ENCODE measurements around the gene MT3.
"Not testable (repeated sequence)": the region's sequence is repeated elsewhere in the genome, so short reads cannot be mapped to it uniquely, and the experiment has no call there.

Gene MT3

GRCh38 chr16:56620339-56620897, 31.1 kb downstream of the MT3 start:
- H3K4me3 ChIP-seq (ENCODE audit: low read depth, low read length): no peak overlapping the region
- TF ChIP-seq CTCF (IDR thresholded peaks at IDR 0.05; ENCODE audit: control insufficient read depth, extremely low read depth, insufficient read depth): no peak
- DNase-seq (ENCODE audit: low read depth): no peak

DNA sequence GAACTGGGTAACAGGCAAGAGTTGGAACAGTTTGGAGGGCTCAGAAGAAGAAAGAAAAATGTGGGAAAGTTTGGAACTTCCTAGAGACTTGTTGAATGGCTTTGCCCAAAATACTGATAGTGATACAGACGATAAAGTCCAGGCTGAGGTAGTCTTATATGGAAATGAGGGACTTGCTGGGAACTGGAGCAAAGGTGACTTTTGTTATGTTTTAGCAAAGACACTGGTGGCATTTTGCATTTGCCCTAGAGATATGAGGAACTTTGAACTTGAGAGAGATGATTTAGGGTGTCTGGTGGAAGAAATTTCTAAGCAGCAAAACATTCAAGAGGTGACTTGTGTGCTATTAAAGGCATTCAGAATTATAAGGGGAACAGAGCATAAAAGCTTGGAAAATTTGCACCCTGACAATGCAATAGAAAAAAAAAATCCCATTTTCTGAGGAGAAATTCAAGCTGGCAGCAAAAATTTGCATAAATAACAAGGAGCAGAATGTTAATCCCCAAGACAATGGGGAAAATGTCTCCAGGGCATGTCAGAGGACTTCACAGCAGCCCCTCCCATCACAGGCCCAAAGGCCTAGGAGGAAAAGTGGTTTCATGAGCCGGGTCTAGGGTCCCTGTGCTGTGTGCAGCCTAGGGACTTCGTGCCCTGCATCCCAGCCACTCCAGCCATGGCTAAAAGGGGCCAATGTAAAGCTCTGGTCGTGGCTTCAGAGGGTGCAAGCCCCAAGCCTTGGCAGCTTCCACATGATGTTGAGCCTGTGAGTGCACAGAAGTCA, 32.5 kb downstream of the MT3 start:
- H3K4me3 ChIP-seq (ENCODE audit: low read depth, low read length); DNase-seq (ENCODE audit: low read depth): not testable (repeated sequence)

GRCh38 chr16:56623184-56623583, 33.9 kb downstream of the MT3 start:
- H3K4me3 ChIP-seq (ENCODE audit: low read depth, low read length); DNase-seq (ENCODE audit: low read depth): not testable (repeated sequence)

DNA sequence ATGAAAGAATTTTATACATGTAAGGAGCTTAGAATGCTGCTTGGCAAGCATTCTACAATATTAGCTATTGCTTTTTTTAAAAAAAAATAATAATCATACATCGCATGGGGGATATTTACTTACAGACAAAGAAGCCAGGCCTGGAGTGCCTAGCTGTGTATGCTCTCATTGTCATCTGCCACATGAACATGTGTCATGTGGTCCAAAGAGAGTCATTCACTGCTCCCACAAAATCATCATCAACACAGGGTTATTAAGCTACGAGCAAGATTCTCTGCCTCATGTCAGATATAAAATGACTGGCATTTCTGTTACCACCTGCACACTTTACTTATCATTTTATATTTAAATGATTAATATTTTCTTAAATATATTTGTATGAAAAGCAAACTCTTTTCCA, 34.3 kb downstream of the MT3 start:
- H3K4me3 ChIP-seq (ENCODE audit: low read depth, low read length): no peak overlapping the region
- DNase-seq (ENCODE audit: low read depth): no peak
- no peak for TF ChIP-seq CTCF (IDR thresholded peaks at IDR 0.05; ENCODE audit: control insufficient read depth, extremely low read depth, insufficient read depth)

GRCh38 chr16:56625140-56625942, 36.0 kb downstream of the MT3 start, which contains the start of gene MT1E:
MT1E (plus strand) TSS chr16:56625781; CDS start chr16:56625852, 71 bp downstream.
- H3K4me3 ChIP-seq (ENCODE audit: low read depth, low read length): no peak within 1 kb of the TSS
- no peak for DNase-seq (ENCODE audit: low read depth)
- TF ChIP-seq CTCF (IDR thresholded peaks at IDR 0.05; ENCODE audit: control insufficient read depth, extremely low read depth, insufficient read depth): no peak

- no peak overlapping the region for H3K4me3 ChIP-seq (ENCODE audit: low read depth, low read length)
- no peak for TF ChIP-seq CTCF (IDR thresholded peaks at IDR 0.05; ENCODE audit: control insufficient read depth, extremely low read depth, insufficient read depth)
- no peak for DNase-seq (ENCODE audit: low read depth)
These were observed 36.8 kb downstream of the MT3 start for GRCh38 chr16:56625943-56626654.

DNA sequence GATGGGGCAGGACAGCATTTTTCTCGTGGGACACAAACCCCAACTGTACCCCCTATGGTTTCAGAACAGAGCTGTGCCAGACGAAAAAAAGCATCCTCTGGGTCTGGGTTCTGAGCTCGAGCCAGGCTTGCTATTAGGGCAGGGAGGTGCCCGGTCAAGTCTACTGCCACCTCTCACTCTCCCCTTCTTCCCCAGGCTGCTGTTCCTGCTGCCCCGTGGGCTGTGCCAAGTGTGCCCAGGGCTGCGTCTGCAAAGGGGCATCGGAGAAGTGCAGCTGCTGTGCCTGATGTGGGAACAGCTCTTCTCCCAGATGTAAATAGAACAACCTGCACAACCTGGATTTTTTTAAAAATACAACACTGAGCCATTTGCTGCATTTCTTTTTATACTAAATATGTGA, 37.4 kb downstream of the MT3 start:
- TF ChIP-seq CTCF (IDR thresholded peaks at IDR 0.05; ENCODE audit: control insufficient read depth, extremely low read depth, insufficient read depth): no peak
- no peak for DNase-seq (ENCODE audit: low read depth)
- no peak overlapping the region for H3K4me3 ChIP-seq (ENCODE audit: low read depth, low read length)

All from LNCaP clone FGC (cell line).